Common myeloid progenitor, CD34-positive (primary cell): ENCODE results near the gene ST14.
A peak's percentile ranks its signal among the peaks of the same experiment; 100 is the strongest.

Experiments
- CTCF ChIA-PET: fragments of 350-600 bp; sonication (Branson Sonifier 250); formaldehyde crosslinking; loops from one replicate; lab custom pipeline; 2021; ENCODE audit warnings: antibody characterized with exemption; lab: Charles Lee
- POLR2A ChIA-PET: fragments of 350-600 bp; sonication (Branson Sonifier 250); formaldehyde crosslinking; loops from one replicate; lab custom pipeline; 2021; ENCODE audit warnings: antibody characterized with exemption; lab: Charles Lee
- DNase-seq, 3 donors: peaks; one replicate each; pipeline versions ENCODE4 v3.0.0 to v3.0.0-alpha.2; 2013
- H3K27ac ChIP-seq, 2 experiments: 1 replicate in 1 of 2; 2 replicates in 1 of 2; pipeline ENCODE4 v1.7.0; 2013; ENCODE audit warnings: inconsistent platforms in 2 of 2, low read length in 2 of 2, mild to moderate bottlenecking in 2 of 2, low read depth in 1 of 2, moderate library complexity in 1 of 2; ENCODE audit not compliant: severe bottlenecking in 2 of 2, insufficient read depth in 1 of 2, poor library complexity in 1 of 2
- H3K27me3 ChIP-seq, 5 experiments: replicated peaks in 2 of 5; 1 replicate in 3 of 5; 2 replicates in 2 of 5; pipeline versions ENCODE4 v1.6.1 to v1.7.0; 2013; ENCODE audit warnings: low read length in 4 of 5, mild to moderate bottlenecking in 2 of 5, moderate library complexity in 2 of 5, inconsistent platforms in 1 of 5; ENCODE audit not compliant: insufficient read depth in 5 of 5, control insufficient read depth in 4 of 5
- H3K36me3 ChIP-seq, 4 experiments: 1 replicate in 2 of 4; 2 replicates in 2 of 4; pipeline versions ENCODE4 v1.6.1 to v1.7.0; 2013; ENCODE audit warnings: low read length in 3 of 4, control low read depth in 1 of 4, mild to moderate bottlenecking in 1 of 4; ENCODE audit not compliant: control insufficient read depth in 4 of 4, insufficient read depth in 4 of 4
- H3K4me1 ChIP-seq, 4 experiments: 1 replicate in 3 of 4; 2 replicates in 1 of 4; pipeline versions ENCODE4 v1.6.1 to v1.7.1; 2013; ENCODE audit warnings: low read length in 3 of 4, mild to moderate bottlenecking in 3 of 4, control low read depth in 1 of 4, inconsistent platforms in 1 of 4, moderate library complexity in 1 of 4; ENCODE audit not compliant: control insufficient read depth in 4 of 4, insufficient read depth in 4 of 4; ENCODE audit errors: control extremely low read depth in 1 of 4
- H3K4me3 ChIP-seq, 7 experiments: 1 replicate in 4 of 7; 2 replicates in 3 of 7; pipeline versions ENCODE4 v1.5.1 to v1.7.0; 2013; ENCODE audit warnings: mild to moderate bottlenecking in 7 of 7, low read length in 6 of 7, moderate library complexity in 6 of 7, inconsistent platforms in 2 of 7, low read depth in 2 of 7, control low read depth in 1 of 7; ENCODE audit not compliant: insufficient read depth in 4 of 7, control insufficient read depth in 1 of 7; ENCODE audit errors: extremely low read depth in 1 of 7
- H3K9me3 ChIP-seq, 5 experiments: 1 replicate in 4 of 5; 2 replicates in 1 of 5; pipeline versions ENCODE4 v1.6.1 to v1.7.1; 2013; ENCODE audit warnings: low read length in 4 of 5, mild to moderate bottlenecking in 2 of 5, inconsistent platforms in 1 of 5, low read depth in 1 of 5, moderate library complexity in 1 of 5; ENCODE audit not compliant: control insufficient read depth in 4 of 5, insufficient read depth in 2 of 5; ENCODE audit errors: control extremely low read depth in 1 of 5
- WGBS: methylation state at CpG from one replicate; pipeline ENCODE4 v1.1.5; 2013; ENCODE audit not compliant: insufficient coverage; 5-methylcytosine and 5-hydroxymethylcytosine counted together

ST14 gene

GRCh38 chr11:130124096-130124495, 35.5 kb upstream of the ST14 start:
- peaks cover 9 to 68% (median 41%) of the 10 kb centered on the region in 4 experiments for H3K36me3 ChIP-seq
- H3K4me1 ChIP-seq, result peaks cover 14 to 24% (median 17%) of the 10 kb centered on the region in 4 experiments
- no peaks in the 10 kb centered on the region for H3K9me3 ChIP-seq
- no peaks in the 10 kb centered on the region for H3K27me3 ChIP-seq
- peak in 2 of 3 donors; percentile 51 to 56 for DNase-seq
- WGBS, result 47% methylated on average over 3 of the region's 4 CpGs
- H3K27ac ChIP-seq, result peak overlapping the region in 1 of 2 experiments; percentile 32
- no peak overlapping the region for H3K4me3 ChIP-seq
- ChIA-PET POLR2A (no interaction called here), CTCF (interaction anchor here (1.0 to 1.7 kb wide), 3 partner anchors 9 to 200 kb away, joined by 3 to 6 read pairs (median 3); no protein-coding TSS in a partner anchor)

GRCh38 chr11:130125638-130126037, 33.9 kb upstream of the ST14 start:
- POLR2A ChIA-PET, result no interaction called here
- peaks cover 10 to 83% (median 51%) of the 10 kb centered on the region in 4 experiments for H3K36me3 ChIP-seq
- CTCF ChIA-PET, result interaction anchor here (0.6 to 1.6 kb wide), 6 partner anchors 122 to 247 kb away, joined by 3 to 7 read pairs (median 3); no protein-coding TSS in a partner anchor
- H3K4me3 ChIP-seq, result no peak overlapping the region
- peaks cover 13 to 18% (median 15%) of the 10 kb centered on the region in 4 experiments for H3K4me1 ChIP-seq
- H3K27me3 ChIP-seq, result no peaks in the 10 kb centered on the region
- H3K9me3 ChIP-seq, result no peaks in the 10 kb centered on the region
- no peak overlapping the region for H3K27ac ChIP-seq
- WGBS, result 92% methylated on average over 4 of the region's 4 CpGs
- no peak for DNase-seq

DNA sequence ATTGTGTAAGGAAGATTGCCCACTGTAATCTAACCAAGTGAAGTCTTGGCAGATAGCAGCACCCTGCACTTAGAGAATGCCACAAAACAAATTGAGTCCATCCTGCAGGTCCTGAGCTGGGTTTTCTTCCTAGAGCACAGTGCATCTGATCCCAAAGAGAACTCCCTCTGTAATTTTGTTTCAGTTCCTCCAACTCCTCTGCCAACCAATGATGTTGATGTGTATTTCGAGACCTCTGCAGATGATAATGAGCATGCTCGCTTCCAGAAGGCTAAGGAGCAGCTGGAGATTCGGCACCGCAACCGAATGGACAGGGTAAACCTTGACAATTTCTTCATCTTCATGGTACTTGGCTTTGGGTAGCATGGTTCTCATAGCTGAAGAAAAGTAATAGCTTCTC, 33.1 kb upstream of the ST14 start:
- no peak for DNase-seq
- Histone ChIP-seq H3K36me3 (peaks cover 10 to 92% (median 55%) of the 10 kb centered on the region in 4 experiments), H3K9me3 (no peaks in the 10 kb centered on the region), H3K27ac (no peak overlapping the region), H3K27me3 (no peaks in the 10 kb centered on the region), H3K4me3 (no peak overlapping the region), H3K4me1 (peaks cover 8 to 17% (median 11%) of the 10 kb centered on the region in 4 experiments)
- ChIA-PET CTCF (interaction anchor here (0.7 to 2.2 kb wide), 10 partner anchors 9 to 245 kb away, joined by 3 to 13 read pairs (median 6); no protein-coding TSS in a partner anchor), POLR2A (interaction anchor here (0.5 kb wide), 1 partner anchor 45 kb away, joined by 6 read pairs; no protein-coding TSS in a partner anchor)
- 93% methylated on average over 5 of the region's 5 CpGs for WGBS

- CTCF ChIA-PET, result interaction anchor here (1.1 to 8.1 kb wide), 9 partner anchors 8 to 246 kb away, joined by 3 to 150 read pairs (median 6); no protein-coding TSS in a partner anchor
- H3K9me3 ChIP-seq, result no peaks in the 10 kb centered on the region
- peaks cover 10 to 93% (median 53%) of the 10 kb centered on the region in 4 experiments for H3K36me3 ChIP-seq
- peaks cover 0 to 12% (median 3%) of the 10 kb centered on the region in 4 experiments for H3K4me1 ChIP-seq
- no peak overlapping the region for H3K27ac ChIP-seq
- WGBS, result 100% methylated on average over 3 of the region's 4 CpGs
- no peak overlapping the region for H3K4me3 ChIP-seq
- no peak for DNase-seq
- H3K27me3 ChIP-seq, result no peaks in the 10 kb centered on the region
- POLR2A ChIA-PET, result no interaction called here
These were observed 32.1 kb upstream of the ST14 start for GRCh38 chr11:130127509-130127908.

- H3K4me3 ChIP-seq, result no peak overlapping the region
- H3K36me3 ChIP-seq, result peaks cover 7 to 90% (median 46%) of the 10 kb centered on the region in 4 experiments
- CTCF ChIA-PET, result interaction anchor here (1.2 to 8.1 kb wide), 5 partner anchors 10 to 247 kb away, joined by 3 to 150 read pairs (median 71); no protein-coding TSS in a partner anchor
- H3K27me3 ChIP-seq, result no peaks in the 10 kb centered on the region
- no peak overlapping the region for H3K27ac ChIP-seq
- no peak for DNase-seq
- WGBS, result 94% methylated on average over 2 of the region's 2 CpGs
- POLR2A ChIA-PET, result no interaction called here
- H3K4me1 ChIP-seq, result peaks cover 0 to 12% (median 3%) of the 10 kb centered on the region in 4 experiments
- H3K9me3 ChIP-seq, result no peaks in the 10 kb centered on the region
These were observed 31.0 kb upstream of the ST14 start for GRCh38 chr11:130128626-130129025.

GRCh38 chr11:130129922-130130321, 29.7 kb upstream of the ST14 start:
- ChIA-PET POLR2A (interaction anchor here (0.9 kb wide), 1 partner anchor 128 kb away, joined by 3 read pairs; no protein-coding TSS in a partner anchor), CTCF (interaction anchor here (1.5 to 9.2 kb wide), 8 partner anchors 12 to 252 kb away, joined by 3 to 150 read pairs (median 44); partner anchors contain the start of gene APLP2)
- no peak overlapping the region for H3K4me3 ChIP-seq
- no peaks in the 10 kb centered on the region for H3K27me3 ChIP-seq
- 98% methylated on average over 7 of the region's 11 CpGs for WGBS
- peaks cover 4 to 90% (median 52%) of the 10 kb centered on the region in 4 experiments for H3K36me3 ChIP-seq
- H3K9me3 ChIP-seq, result no peaks in the 10 kb centered on the region
- H3K27ac ChIP-seq, result no peak overlapping the region
- no peak for DNase-seq
- peaks cover 0 to under 1% (median 0%) of the 10 kb centered on the region in 4 experiments for H3K4me1 ChIP-seq
